HG03442 (cell line): Measurements from ENCODE around the gene SNORC.

Experiments used
- ATAC-seq: cut with Tn5 transposase; IDR thresholded peaks from one replicate; pipeline ENCODE4 v1.9.1; 2021; ENCODE audit warnings: mild to moderate bottlenecking, moderate library complexity; ENCODE audit not compliant: unreplicated experiment

The SNORC gene

GRCh38 chr2:232925153-232925820 lies 55.2 kb downstream of the SNORC start:
- no peak for ATAC-seq

GRCh38 chr2:232925821-232926156 lies 55.7 kb downstream of the SNORC start:
- no peak for ATAC-seq

- ATAC-seq = no peak
Measured at GRCh38 chr2:232926431-232926939, 56.4 kb downstream of the SNORC start.

GRCh38 chr2:232927032-232927792 lies 57.1 kb downstream of the SNORC start:
- no peak for ATAC-seq

GRCh38 chr2:232927793-232928550 lies 57.9 kb downstream of the SNORC start:
- no peak for ATAC-seq
